HepG2 (cell line): ENCODE results near the gene GPR156. TPM values are rescaled to one million over a fixed set of nuclear protein-coding genes. Genes with fewer than 3 reads are reported as not detected.
A peak's percentile ranks its signal among the peaks of the same experiment; 100 is the strongest.

Experiments
- ATF7-NPFF ChIP-seq: sonication (generic); formaldehyde crosslinking; IDR thresholded peaks from 2 replicates; pipeline ENCODE4 v1.8.1; 2023; ENCODE audit warnings: mild to moderate bottlenecking, low read depth, missing genetic modification reagents, moderate library complexity
- CBX1 ChIP-seq: IDR thresholded peaks from one replicate; pipeline ENCODE4 v1.6.1; 2016; ENCODE audit warnings: antibody characterized with exemption, low read depth
- CEBPB ChIP-seq: IDR thresholded peaks from 2 replicates; pipeline ENCODE4 v1.6.1; 2011; ENCODE audit warnings: low read depth, low read length, improper control_type of control experiment, borderline replicate concordance
- CEBPG ChIP-seq: IDR thresholded peaks from 2 replicates; pipeline ENCODE4 v1.6.1; 2016
- HNRNPL ChIP-seq: fragments of 200-400 bp; formaldehyde crosslinking; IDR thresholded peaks from 2 replicates; pipeline ENCODE4 v1.6.1; 2017; ENCODE audit warnings: mild to moderate bottlenecking, low read depth, low read length
- JDP2 ChIP-seq: sonication (generic); formaldehyde crosslinking; IDR thresholded peaks from 2 replicates; pipeline ENCODE4 v1.8.1; 2022; ENCODE audit warnings: missing genetic modification reagents, borderline replicate concordance
- KAT2B ChIP-seq: fragments of 150-350 bp; IDR thresholded peaks from 2 replicates; pipeline ENCODE4 v1.6.1; 2014; ENCODE audit warnings: low read depth, low read length, borderline replicate concordance
- MTERF4 ChIP-seq: sonication (generic); formaldehyde crosslinking; IDR thresholded peaks from 2 replicates; pipeline ENCODE4 v1.8.0; 2023; ENCODE audit warnings: mild to moderate bottlenecking, missing genetic modification reagents
- POGK ChIP-seq: sonication (generic); formaldehyde crosslinking; conservative IDR thresholded peaks from 2 replicates; pipeline ENCODE4 v1.8.0; 2022; ENCODE audit warnings: mild to moderate bottlenecking, moderate library complexity, missing genetic modification reagents
- RARA ChIP-seq: IDR thresholded peaks from 2 replicates; pipeline ENCODE4 v1.6.1; 2016; ENCODE audit warnings: missing genetic modification reagents, missing compliant biosample characterization
- RBFOX2 ChIP-seq: fragments of 200-400 bp; formaldehyde crosslinking; IDR thresholded peaks from 2 replicates; pipeline ENCODE4 v1.6.1; 2017; ENCODE audit warnings: low read depth, mild to moderate bottlenecking, low read length
- RFXANK ChIP-seq: IDR thresholded peaks from 2 replicates; pipeline ENCODE4 v1.6.1; 2016
- SMYD3 ChIP-seq: sonication (generic); formaldehyde crosslinking; IDR thresholded peaks from 2 replicates; pipeline ENCODE4 v1.8.1; 2023; ENCODE audit warnings: mild to moderate bottlenecking, missing genetic modification reagents
- TCF12 ChIP-seq, 2 experiments: fragments of 450-650 bp in 1 of 2; sonication (generic) in 1 of 2; formaldehyde crosslinking in 1 of 2; IDR thresholded peaks; 2 replicates each; pipeline versions ENCODE4 v1.6.1 to v1.8.0; 2017 to 2022; ENCODE audit warnings: antibody characterized with exemption in 1 of 2, mild to moderate bottlenecking in 1 of 2, missing genetic modification reagents in 1 of 2, moderate library complexity in 1 of 2
- TCF7L2 ChIP-seq: IDR thresholded peaks from 2 replicates; pipeline ENCODE4 v1.6.1; 2011; ENCODE audit warnings: mild to moderate bottlenecking, low read depth, low read length, moderate library complexity
- TRAFD1 ChIP-seq: sonication (generic); formaldehyde crosslinking; IDR thresholded peaks from 2 replicates; pipeline ENCODE4 v1.5.1; 2020; ENCODE audit warnings: missing genetic modification reagents, mild to moderate bottlenecking, borderline replicate concordance
- YEATS4 ChIP-seq: sonication (generic); formaldehyde crosslinking; IDR thresholded peaks from 2 replicates; pipeline ENCODE4 v1.4.0; 2020; ENCODE audit warnings: missing genetic modification reagents, borderline replicate concordance
- ZBTB37 ChIP-seq: sonication (generic); formaldehyde crosslinking; IDR thresholded peaks from 2 replicates; pipeline ENCODE4 v1.4.0; 2020; ENCODE audit warnings: mild to moderate bottlenecking, missing genetic modification reagents
- ZFP36L1 ChIP-seq: sonication (generic); formaldehyde crosslinking; IDR thresholded peaks from 2 replicates; pipeline ENCODE4 v1.8.0; 2022; ENCODE audit warnings: mild to moderate bottlenecking, missing genetic modification reagents, moderate library complexity
- ZNF12 ChIP-seq: sonication (generic); formaldehyde crosslinking; IDR thresholded peaks from 2 replicates; pipeline ENCODE4 v1.5.0; 2020; ENCODE audit warnings: missing genetic modification reagents
- ZNF251 ChIP-seq: sonication (generic); formaldehyde crosslinking; IDR thresholded peaks from 2 replicates; pipeline ENCODE4 v1.9.0; 2021; ENCODE audit warnings: mild to moderate bottlenecking, missing genetic modification reagents
- ZNF329 ChIP-seq: sonication (generic); formaldehyde crosslinking; IDR thresholded peaks from 2 replicates; pipeline ENCODE4 v1.9.0; 2021; ENCODE audit warnings: low read depth, mild to moderate bottlenecking, missing genetic modification reagents
- ZNF331 ChIP-seq: sonication (generic); formaldehyde crosslinking; IDR thresholded peaks from 2 replicates; pipeline ENCODE4 v1.4.0; 2020; ENCODE audit warnings: missing genetic modification reagents
- ZNF501 ChIP-seq: sonication (generic); formaldehyde crosslinking; IDR thresholded peaks from 2 replicates; pipeline ENCODE4 v1.5.1; 2020; ENCODE audit warnings: mild to moderate bottlenecking, moderate library complexity, missing genetic modification reagents
- ZNF598 ChIP-seq: sonication (generic); formaldehyde crosslinking; IDR thresholded peaks from 2 replicates; pipeline ENCODE4 v1.5.1; 2020; ENCODE audit warnings: mild to moderate bottlenecking, missing genetic modification reagents, borderline replicate concordance
- ZNF605 ChIP-seq: sonication (generic); formaldehyde crosslinking; IDR thresholded peaks from 2 replicates; pipeline ENCODE4 v1.8.0; 2022; ENCODE audit warnings: mild to moderate bottlenecking, missing genetic modification reagents
- ZNF660 ChIP-seq: sonication (generic); formaldehyde crosslinking; IDR thresholded peaks from 2 replicates; pipeline ENCODE4 v1.5.1; 2020; ENCODE audit warnings: mild to moderate bottlenecking, low read depth, missing genetic modification reagents, borderline replicate concordance
- ZNF768 ChIP-seq: sonication (generic); formaldehyde crosslinking; IDR thresholded peaks from 2 replicates; pipeline ENCODE4 v1.4.0; 2020; ENCODE audit warnings: missing genetic modification reagents
- polyA plus RNA-seq, 8 experiments: library from polyadenylated mRNA; depleted of rRNA in 3 of 8; stranded (reverse) in 7 of 8; unstranded in 1 of 8; fragments of >200 nt; fragmentation: Illumina TruSeq in 4 of 8; extraction: Trizol in 4 of 8; gene quantifications; 2 replicates each; pipeline versions ENCODE4 v1.2.1 to v1.2.3, GENCODE V29; 2011 to 2016; ENCODE audit warnings: low read depth in 4 of 8, missing spikeins in 1 of 8, mixed read lengths in 1 of 8; ENCODE audit not compliant: insufficient read depth in 1 of 8
- total RNA-seq, 5 experiments: library from RNA; depleted of rRNA; stranded (reverse); fragments of >200 nt; fragmentation: Illumina TruSeq; extraction: Trizol; gene quantifications; 2 replicates each; pipeline ENCODE4 v1.2.3, GENCODE V29; 2016; ENCODE audit warnings: low read depth in 1 of 5

The GPR156 gene
- total and polyA plus RNA-seq, 2 of the 13 experiments (the other 11 are each of a cell fraction or from before 2014, with no cell fraction given) = not detected

- TF ChIP-seq ZNF501 (CRISPR knock-in tag) (no peak), CBX1 (no peak), TCF12 (IDR thresholded peaks at IDR 0.05) (no peak), TCF12 (CRISPR knock-in tag; IDR thresholded peaks at IDR 0.05) (no peak), ATF7-NPFF (CRISPR knock-in tag) (no peak), RARA (CRISPR knock-in tag) (0 out of 2 replicates have a peak, but pooled peaks have one; percentile 19), RBFOX2 (no peak), MTERF4 (CRISPR knock-in tag) (no peak), ZNF12 (CRISPR knock-in tag) (peak; percentile 74; the same call in 1 of the 2 replicates), RFXANK (CRISPR knock-in tag) (no peak), KAT2B (no peak), YEATS4 (no peak), ZNF768 (CRISPR knock-in tag) (no peak), ZNF660 (CRISPR knock-in tag) (no peak), CEBPB (peak; percentile 92), ZNF605 (CRISPR knock-in tag) (no peak), HNRNPL (no peak), SMYD3 (CRISPR knock-in tag) (no peak), ZNF598 (CRISPR knock-in tag) (no peak), POGK (0 out of 2 replicates have a peak, but pooled peaks have one; percentile 43), ZFP36L1 (CRISPR knock-in tag) (no peak), ZBTB37 (CRISPR knock-in tag) (no peak), CEBPG (CRISPR knock-in tag) (peak; percentile 95), ZNF329 (CRISPR knock-in tag) (no peak), TRAFD1 (CRISPR knock-in tag) (no peak), ZNF331 (CRISPR knock-in tag) (peak; percentile 62; the same call in 1 of the 2 replicates), JDP2 (no peak), TCF7L2 (no peak), ZNF251 (CRISPR knock-in tag) (no peak)
Measured at GRCh38 chr3:120160050-120160449, 125.0 kb downstream of the GPR156 start (continued).
